Memory B cell (primary cell): ENCODE data around the gene CCDC30.

Experiments
- ATAC-seq: fragments of 150-1000 bp; cut with Tn5 transposase; 2 replicates; pipeline ENCODE4 v1.10.0; 2021; ENCODE audit warnings: low read depth, mild to moderate bottlenecking, moderate library complexity
- DNase-seq, 2 donors: peaks; one replicate each; pipeline ENCODE4 v3.0.0; 2022; ENCODE audit warnings: low spot score in 2 of 2
- H3K27ac Mint-ChIP-seq: one replicate; pipeline ENCODE4 v1.8.0; 2022; ENCODE audit warnings: mild to moderate bottlenecking, moderate library complexity, mixed read lengths
- H3K27me3 Mint-ChIP-seq: one replicate; pipeline ENCODE4 v1.8.0; 2022; ENCODE audit warnings: mixed read lengths
- H3K36me3 Mint-ChIP-seq: one replicate; pipeline ENCODE4 v1.8.0; 2022; ENCODE audit warnings: mild to moderate bottlenecking, mixed read lengths
- H3K4me1 Mint-ChIP-seq: one replicate; pipeline ENCODE4 v1.8.0; 2022; ENCODE audit warnings: mixed read lengths
- H3K4me3 Mint-ChIP-seq: one replicate; pipeline ENCODE4 v1.8.0; 2022; ENCODE audit warnings: mild to moderate bottlenecking, moderate library complexity, mixed read lengths
- H3K9me3 Mint-ChIP-seq: one replicate; pipeline ENCODE4 v1.8.0; 2022; ENCODE audit warnings: mixed read lengths

Gene CCDC30

DNA sequence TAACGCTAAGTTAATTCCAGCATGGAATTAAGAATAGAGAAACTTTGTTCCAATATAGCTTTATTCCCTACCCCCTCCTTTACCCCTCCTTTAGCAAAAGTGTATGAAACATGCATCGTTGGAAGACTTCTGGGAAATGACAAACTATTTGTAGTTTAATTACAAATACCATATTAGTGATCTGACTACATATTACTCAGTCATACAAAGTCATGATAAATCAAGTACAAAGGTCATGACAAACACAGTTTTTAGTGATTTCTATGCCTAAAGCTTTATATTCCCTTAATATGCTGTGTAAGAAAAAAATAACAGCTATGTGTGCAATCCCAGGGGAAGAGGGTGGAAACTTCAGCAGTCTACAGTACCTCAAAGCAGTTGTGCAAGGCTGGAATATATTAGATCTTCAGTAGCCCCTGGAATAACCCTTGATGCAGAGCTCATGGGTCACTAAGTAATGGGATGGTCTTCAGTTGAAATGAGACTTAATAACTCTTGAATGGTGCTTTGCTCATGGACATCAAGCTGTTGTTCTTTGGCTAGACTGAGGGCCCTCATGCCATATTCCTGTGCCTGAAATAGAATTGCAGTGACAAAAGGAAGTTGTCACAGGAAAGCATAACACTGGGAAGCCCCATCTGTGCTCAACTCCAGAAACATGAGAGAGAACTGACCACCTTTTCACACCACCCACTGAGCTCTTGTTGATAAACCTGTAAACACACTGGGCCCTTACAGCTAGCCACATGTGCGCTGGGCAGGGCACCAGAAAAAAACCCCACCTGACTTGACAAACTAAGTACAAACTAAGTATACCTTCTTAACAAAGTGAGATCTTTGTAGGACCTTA lies 32.6 kb upstream of the CCDC30 start:
- H3K9me3 Mint-ChIP-seq = no peaks in the 10 kb centered on the region
- peaks cover 2% of the 10 kb centered on the region for H3K27me3 Mint-ChIP-seq
- no peaks in the 10 kb centered on the region for H3K36me3 Mint-ChIP-seq
- ATAC-seq (no peak), DNase-seq (no peak)
- no peaks in the 10 kb centered on the region for H3K4me1 Mint-ChIP-seq
- H3K4me3 Mint-ChIP-seq = no peak overlapping the region
- H3K27ac Mint-ChIP-seq = no peak overlapping the region

DNA sequence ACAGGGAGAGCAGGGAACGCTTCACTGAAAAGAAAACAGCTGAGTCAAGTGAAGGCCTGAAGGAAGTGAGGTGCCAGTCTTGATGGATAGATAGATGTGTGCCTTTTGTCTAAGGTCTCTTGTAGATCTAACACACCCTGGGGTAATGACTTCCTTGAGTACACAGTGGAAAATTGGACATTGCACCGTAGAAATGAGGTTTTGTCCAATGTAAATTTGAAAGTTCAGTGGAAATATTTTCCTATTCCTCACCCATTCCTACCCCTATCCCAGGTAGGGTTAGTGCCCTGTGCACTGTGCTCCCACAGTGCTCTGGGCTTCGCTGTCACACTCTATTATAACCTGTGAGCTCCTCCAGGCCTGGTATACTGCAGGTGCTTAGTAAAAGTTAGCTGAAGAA lies 31.6 kb upstream of the CCDC30 start:
- H3K4me3 Mint-ChIP-seq = no peak overlapping the region
- no peak for ATAC-seq
- H3K4me1 Mint-ChIP-seq = no peaks in the 10 kb centered on the region
- no peaks in the 10 kb centered on the region for H3K36me3 Mint-ChIP-seq
- H3K27me3 Mint-ChIP-seq = no peaks in the 10 kb centered on the region
- H3K27ac Mint-ChIP-seq = no peak overlapping the region
- DNase-seq = no peak
- no peaks in the 10 kb centered on the region for H3K9me3 Mint-ChIP-seq

DNA sequence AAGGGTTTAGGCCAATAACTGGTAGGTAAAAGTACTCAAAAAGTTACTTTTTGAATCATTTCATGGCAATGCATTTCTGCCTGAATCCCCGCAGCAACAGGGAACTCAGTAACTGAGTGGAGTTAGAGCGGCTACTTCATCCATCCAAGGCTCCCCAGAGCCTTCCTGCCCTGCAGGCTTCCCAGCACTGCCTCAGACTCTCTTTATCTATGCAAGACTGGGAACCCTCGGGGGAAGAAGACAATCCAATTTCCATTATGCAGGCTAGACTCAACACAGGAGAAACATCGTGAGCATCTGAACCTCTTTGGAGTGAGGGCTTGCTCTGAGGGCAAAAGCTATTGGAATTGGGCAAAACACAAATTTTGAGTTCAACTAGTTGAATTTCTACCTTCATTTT lies 30.4 kb upstream of the CCDC30 start:
- Mint-ChIP-seq H3K36me3 (no peaks in the 10 kb centered on the region), H3K27ac (no peak overlapping the region), H3K4me1 (no peaks in the 10 kb centered on the region), H3K9me3 (no peaks in the 10 kb centered on the region), H3K27me3 (peaks cover 3% of the 10 kb centered on the region), H3K4me3 (no peak overlapping the region)
- DNase-seq (no peak), ATAC-seq (no peak)

DNA sequence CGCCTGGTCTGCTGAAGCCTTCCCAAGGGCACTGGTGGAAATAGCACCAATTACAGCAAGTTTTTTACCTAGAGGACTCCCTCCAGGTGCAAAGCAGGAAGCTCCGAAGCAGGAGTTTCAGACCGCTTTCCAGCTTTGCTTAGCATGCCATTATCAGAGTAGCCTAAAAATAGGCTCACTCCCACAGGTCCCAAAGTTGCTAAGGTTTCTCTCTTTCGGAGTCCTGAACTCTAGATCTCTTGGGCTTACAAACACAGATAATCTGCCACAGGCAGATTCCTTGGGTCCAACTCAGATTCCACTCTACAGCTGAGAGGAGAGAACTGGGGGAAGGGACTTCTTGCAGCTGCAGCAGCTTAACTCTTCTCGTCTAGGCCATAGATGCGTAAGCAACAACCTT lies 29.7 kb upstream of the CCDC30 start:
- no peak overlapping the region for H3K27ac Mint-ChIP-seq
- DNase-seq (no peak), ATAC-seq (no peak)
- no peaks in the 10 kb centered on the region for H3K36me3 Mint-ChIP-seq
- no peaks in the 10 kb centered on the region for H3K9me3 Mint-ChIP-seq
- H3K27me3 Mint-ChIP-seq = peaks cover 3% of the 10 kb centered on the region
- H3K4me3 Mint-ChIP-seq = no peak overlapping the region
- no peaks in the 10 kb centered on the region for H3K4me1 Mint-ChIP-seq

DNA sequence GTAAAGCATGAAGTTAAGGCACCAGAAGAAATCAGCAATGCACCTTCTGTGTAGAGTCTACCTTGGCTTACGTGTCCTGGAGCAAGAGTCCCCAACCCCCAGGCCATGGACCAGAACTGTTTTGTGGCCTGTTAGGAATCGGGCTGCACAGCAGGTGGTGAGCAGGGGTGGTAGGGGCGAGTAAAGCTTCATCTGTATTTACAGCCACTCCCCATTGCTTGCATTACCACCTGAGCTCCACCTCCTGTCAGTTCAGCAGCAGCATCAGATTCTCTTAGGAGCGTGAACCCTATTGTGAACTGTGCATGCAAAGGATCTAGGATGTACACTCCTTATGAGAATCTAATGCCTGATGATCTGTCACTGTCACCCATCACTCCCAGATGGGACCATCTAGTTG lies 28.7 kb upstream of the CCDC30 start:
- no peak overlapping the region for H3K4me3 Mint-ChIP-seq
- H3K27me3 Mint-ChIP-seq = peaks cover 3% of the 10 kb centered on the region
- no peak overlapping the region for H3K27ac Mint-ChIP-seq
- H3K36me3 Mint-ChIP-seq = no peaks in the 10 kb centered on the region
- no peak for DNase-seq
- H3K9me3 Mint-ChIP-seq = no peaks in the 10 kb centered on the region
- ATAC-seq = no peak
- no peaks in the 10 kb centered on the region for H3K4me1 Mint-ChIP-seq

DNA sequence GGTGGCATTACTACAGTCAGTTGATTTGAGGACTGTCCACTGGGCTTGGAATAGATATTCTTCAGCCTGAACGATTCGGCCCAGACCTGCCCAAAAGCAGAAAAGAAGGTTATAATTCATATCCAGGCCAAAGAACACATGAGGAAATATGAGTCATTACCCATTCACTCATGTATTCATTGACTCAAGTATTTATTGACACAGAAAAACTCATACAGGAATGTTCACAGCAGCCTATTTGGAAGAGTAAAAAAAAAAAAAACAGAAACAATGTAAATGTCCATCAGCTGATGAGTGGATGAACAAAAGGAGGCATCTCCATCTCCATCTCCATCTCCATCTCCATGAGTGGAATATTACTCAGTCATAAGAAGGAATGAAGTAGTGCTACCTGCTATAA lies 23.1 kb upstream of the CCDC30 start:
- Mint-ChIP-seq H3K27me3 (peaks cover 3% of the 10 kb centered on the region), H3K27ac (no peak overlapping the region), H3K4me1 (no peaks in the 10 kb centered on the region), H3K4me3 (no peak overlapping the region), H3K36me3 (no peaks in the 10 kb centered on the region), H3K9me3 (no peaks in the 10 kb centered on the region)
- ATAC-seq (no peak), DNase-seq (no peak)

DNA sequence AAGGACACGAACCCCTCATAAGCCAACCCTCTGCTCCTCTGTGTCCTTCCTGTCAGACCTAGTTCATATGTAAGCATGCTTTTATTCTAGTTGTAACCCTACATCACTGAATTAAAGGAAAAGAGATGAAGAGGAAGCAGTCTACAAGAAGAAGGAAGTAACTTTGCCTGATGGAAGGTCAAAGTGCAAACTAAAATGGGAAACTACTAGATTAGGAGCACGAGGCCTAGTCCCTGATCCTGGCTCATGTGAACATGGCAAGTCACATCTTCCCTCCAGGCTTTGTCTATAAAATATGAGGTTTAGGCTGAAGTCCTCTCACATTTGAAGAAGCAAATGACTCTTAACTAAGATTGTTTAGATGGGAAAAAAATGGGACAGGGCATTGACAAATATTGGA lies 20.4 kb upstream of the CCDC30 start:
- H3K4me1 Mint-ChIP-seq = no peaks in the 10 kb centered on the region
- H3K36me3 Mint-ChIP-seq = no peaks in the 10 kb centered on the region

DNA sequence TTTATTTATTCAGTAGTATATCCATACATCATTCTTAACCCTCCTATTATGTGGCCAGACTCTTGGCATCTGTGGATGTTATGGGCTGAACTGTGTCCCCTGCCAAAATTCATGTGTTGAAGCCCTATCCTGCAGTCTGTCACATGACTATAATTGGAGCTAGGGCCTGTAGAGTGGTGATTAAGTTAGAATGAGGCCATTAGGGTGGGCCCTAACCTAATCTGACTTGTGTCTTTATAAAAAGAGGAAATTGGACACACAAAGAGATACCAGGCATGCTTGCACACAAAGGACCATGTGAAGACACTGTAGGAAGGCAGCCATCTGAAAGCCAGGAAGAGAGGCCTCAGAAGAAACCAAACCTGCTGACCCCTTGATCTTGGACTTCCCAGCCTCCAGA lies 13.8 kb upstream of the CCDC30 start:
- ATAC-seq (no peak), DNase-seq (no peak)
- no peak overlapping the region for H3K4me3 Mint-ChIP-seq
- no peaks in the 10 kb centered on the region for H3K27me3 Mint-ChIP-seq
- H3K4me1 Mint-ChIP-seq = no peaks in the 10 kb centered on the region
- H3K36me3 Mint-ChIP-seq = no peaks in the 10 kb centered on the region
- no peaks in the 10 kb centered on the region for H3K9me3 Mint-ChIP-seq
- no peak overlapping the region for H3K27ac Mint-ChIP-seq

More for the DNA sequence above, 20.4 kb upstream of the CCDC30 start:
- Mint-ChIP-seq H3K27me3 (no peaks in the 10 kb centered on the region), H3K9me3 (no peaks in the 10 kb centered on the region), H3K4me3 (no peak overlapping the region), H3K27ac (no peak overlapping the region)
- ATAC-seq (no peak), DNase-seq (no peak)

DNA sequence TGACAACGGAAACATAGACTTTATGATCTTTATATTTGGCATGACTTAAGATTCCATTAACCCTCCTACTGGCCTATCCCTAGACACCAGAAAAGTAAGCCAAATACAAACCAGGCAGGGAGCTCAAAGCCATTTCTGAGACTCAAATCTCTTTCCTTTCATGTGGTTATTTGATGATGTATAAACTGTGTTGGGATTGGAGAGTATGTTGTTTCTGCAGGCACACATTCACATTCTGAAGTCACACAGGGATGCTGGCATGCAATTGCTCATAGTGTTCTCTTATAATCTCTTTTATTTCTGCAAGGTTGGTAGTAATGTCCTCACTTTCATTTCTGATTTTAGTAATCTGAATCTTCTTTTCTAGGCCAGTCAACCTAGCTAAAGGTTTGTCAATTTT lies 13.0 kb upstream of the CCDC30 start:
- H3K27ac Mint-ChIP-seq = no peak overlapping the region

DNA sequence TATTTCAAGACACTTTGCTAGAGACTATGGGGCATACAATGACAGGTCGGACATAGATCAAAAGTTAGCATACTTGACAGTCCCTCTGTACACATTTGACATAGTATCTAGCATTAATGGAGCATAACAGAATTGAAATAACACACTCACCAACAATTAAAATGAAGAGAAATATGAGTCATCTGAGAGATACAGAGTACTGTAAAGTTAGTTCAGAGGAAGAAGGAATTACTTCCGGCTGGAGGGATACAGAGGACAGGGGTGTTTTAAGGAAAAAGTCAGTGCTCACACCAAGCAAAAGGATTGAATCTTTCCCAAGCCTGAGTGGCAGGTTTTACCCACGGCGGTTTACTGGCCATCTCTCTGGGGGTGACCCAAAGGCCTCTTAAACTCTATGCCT lies 9.7 kb upstream of the CCDC30 start:
- no peak for ATAC-seq
- H3K4me1 Mint-ChIP-seq = peaks cover 10% of the 10 kb centered on the region
- H3K27ac Mint-ChIP-seq = peak overlapping the region; percentile 24
- no peak for DNase-seq
- H3K4me3 Mint-ChIP-seq = no peak overlapping the region
- no peaks in the 10 kb centered on the region for H3K27me3 Mint-ChIP-seq
- no peaks in the 10 kb centered on the region for H3K9me3 Mint-ChIP-seq
- H3K36me3 Mint-ChIP-seq = peaks cover 8% of the 10 kb centered on the region

More for the DNA sequence above, 13.0 kb upstream of the CCDC30 start:
- Mint-ChIP-seq H3K4me3 (no peak overlapping the region), H3K4me1 (no peaks in the 10 kb centered on the region), H3K36me3 (no peaks in the 10 kb centered on the region), H3K27me3 (no peaks in the 10 kb centered on the region), H3K9me3 (no peaks in the 10 kb centered on the region)
- DNase-seq = no peak
- no peak for ATAC-seq

DNA sequence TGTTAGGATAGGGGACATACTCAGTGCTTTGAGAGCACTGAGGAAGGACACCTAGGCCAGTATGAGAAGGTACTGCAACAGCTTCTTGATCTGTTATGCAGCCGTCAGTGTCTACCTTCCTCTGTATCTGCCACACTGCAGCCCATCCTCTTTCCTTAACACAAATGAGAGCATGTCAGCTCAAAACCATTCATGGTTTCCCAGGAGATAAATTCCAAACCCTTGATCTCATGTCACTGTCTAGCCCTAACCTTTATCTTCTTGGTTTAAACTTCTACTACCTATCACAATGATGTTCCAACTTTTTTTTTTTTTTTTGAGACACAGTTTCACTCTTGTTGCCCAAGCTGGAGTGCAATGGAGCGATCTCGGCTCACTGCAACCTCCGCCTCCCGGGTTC lies 8.7 kb upstream of the CCDC30 start:
- Mint-ChIP-seq H3K4me1 (peaks cover 10% of the 10 kb centered on the region), H3K36me3 (peaks cover 11% of the 10 kb centered on the region), H3K9me3 (no peaks in the 10 kb centered on the region), H3K27ac (peak overlapping the region; percentile 24), H3K4me3 (peak overlapping the region; percentile 15), H3K27me3 (no peaks in the 10 kb centered on the region)
- ATAC-seq (no peak), DNase-seq (no peak)

DNA sequence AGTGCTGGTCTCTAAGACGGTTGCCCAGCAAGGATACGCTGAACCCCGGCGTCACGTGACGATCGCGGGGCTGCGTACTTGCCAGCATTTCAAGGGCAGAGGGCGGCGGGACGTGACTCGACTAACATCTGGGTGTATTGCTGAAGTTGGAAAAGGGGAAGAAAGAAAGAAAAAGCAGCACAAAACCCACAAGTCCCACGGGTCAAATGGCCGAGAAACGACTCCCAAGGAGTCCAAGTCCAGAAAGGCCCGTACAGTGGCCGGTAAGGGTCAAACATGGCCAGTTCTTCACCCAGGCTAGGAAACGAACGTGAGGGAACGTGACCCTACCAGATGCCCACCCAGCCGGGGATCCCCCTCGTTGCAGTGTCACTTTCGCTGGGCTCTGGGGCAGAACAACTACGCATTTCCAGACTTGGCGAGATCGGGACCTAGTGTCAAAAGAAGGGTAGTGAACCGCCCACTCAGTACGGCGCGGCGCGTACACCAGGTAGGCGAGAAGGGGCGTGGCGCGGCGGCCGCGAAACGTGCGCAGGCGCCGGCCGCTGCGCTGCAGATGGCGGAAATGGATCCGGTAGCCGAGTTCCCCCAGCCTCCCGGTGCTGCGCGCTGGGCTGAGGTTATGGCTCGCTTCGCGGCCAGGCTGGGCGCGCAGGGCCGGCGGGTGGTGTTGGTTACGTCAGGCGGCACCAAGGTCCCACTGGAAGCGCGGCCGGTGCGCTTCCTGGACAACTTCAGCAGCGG lies 6.9 kb upstream of the CCDC30 start, which contains the start of the genes PPCS and ZMYND12:
PPCS (plus strand) TSS at position 534 of the 744 bp plus-strand sequence; CDS start at position 557, 23 bp downstream.
ZMYND12 (minus strand) TSS at position 13 of the 744 bp plus-strand sequence. CDS start 25 bp downstream, outside the sequence.
- peak within 1 kb of the TSS; percentile 98 for H3K27ac Mint-ChIP-seq
- peaks cover 17% of the 10 kb centered on the region for H3K4me1 Mint-ChIP-seq
- ATAC-seq = peak; percentile 87
- H3K4me3 Mint-ChIP-seq = peak within 1 kb of the TSS; percentile 97
- DNase-seq = peak; percentile 90 to 93
- H3K36me3 Mint-ChIP-seq = peaks cover 19% of the 10 kb centered on the region
- H3K27me3 Mint-ChIP-seq = no peaks in the 10 kb centered on the region
- H3K9me3 Mint-ChIP-seq = no peaks in the 10 kb centered on the region

DNA sequence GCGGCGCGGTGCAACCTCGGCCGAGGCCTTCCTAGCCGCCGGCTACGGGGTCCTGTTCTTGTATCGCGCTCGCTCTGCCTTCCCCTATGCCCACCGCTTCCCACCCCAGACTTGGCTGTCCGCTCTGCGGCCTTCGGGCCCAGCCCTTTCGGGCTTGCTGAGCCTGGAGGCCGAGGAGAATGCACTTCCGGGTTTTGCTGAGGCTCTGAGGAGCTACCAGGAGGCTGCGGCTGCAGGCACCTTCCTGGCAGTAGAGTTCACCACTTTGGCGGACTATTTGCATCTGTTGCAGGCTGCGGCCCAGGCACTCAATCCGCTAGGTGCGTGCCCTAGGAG lies 6.4 kb upstream of the CCDC30 start:
- Mint-ChIP-seq H3K9me3 (no peaks in the 10 kb centered on the region), H3K27me3 (no peaks in the 10 kb centered on the region), H3K27ac (peak overlapping the region; percentile 98), H3K4me3 (peak overlapping the region; percentile 97), H3K36me3 (peaks cover 19% of the 10 kb centered on the region), H3K4me1 (peaks cover 17% of the 10 kb centered on the region)
- DNase-seq (peak in 1 of 2 donors; percentile 64), ATAC-seq (peak; percentile 49)

DNA sequence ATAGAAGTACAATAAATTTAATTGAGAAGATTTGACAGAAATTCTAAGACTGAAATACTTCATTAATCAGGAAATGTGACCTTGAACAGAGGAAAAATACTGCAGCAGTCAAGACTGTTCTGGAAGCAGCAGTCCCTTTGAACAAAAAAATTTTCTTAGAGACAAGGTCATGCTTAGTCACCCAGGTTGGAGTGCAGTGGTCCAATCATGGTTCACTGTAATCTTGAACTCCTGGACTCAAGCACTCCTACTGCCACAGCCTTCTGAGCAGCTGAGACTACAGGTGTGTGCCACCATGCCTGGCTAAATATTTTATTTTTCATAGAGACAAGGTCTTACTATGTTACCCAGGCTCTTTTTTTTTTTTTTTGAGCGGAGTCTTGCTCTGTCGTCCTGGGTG lies 1.9 kb upstream of the CCDC30 start:
- H3K36me3 Mint-ChIP-seq = peaks cover 19% of the 10 kb centered on the region
- peak overlapping the region; percentile 17 for H3K27ac Mint-ChIP-seq
- ATAC-seq (no peak), DNase-seq (no peak)
- no peaks in the 10 kb centered on the region for H3K27me3 Mint-ChIP-seq
- H3K9me3 Mint-ChIP-seq = no peaks in the 10 kb centered on the region
- H3K4me3 Mint-ChIP-seq = no peak overlapping the region
- H3K4me1 Mint-ChIP-seq = peaks cover 25% of the 10 kb centered on the region
